Loucy (cell line): ENCODE results near the gene PLCXD1.
"Not testable (repeated sequence)": the region's sequence is repeated elsewhere in the genome, so short reads cannot be mapped to it uniquely, and the experiment has no call there.

Experiments used
- H2AFZ ChIP-seq: fragments of 200-600 bp; sonication (generic); 2 replicates; pipeline ENCODE4 v1.6.0; 2016; ENCODE audit warnings: antibody characterized with exemption, mild to moderate bottlenecking, low read length, moderate library complexity
- H3F3A ChIP-seq: fragments of 200-600 bp; 2 replicates; pipeline ENCODE4 v1.6.0; 2016; ENCODE audit warnings: antibody characterized with exemption, low read depth, mild to moderate bottlenecking
- H3K27me3 ChIP-seq: fragments of 200-600 bp; sonication (generic); 2 replicates; pipeline ENCODE4 v1.6.1; 2014; ENCODE audit warnings: low read length, mild to moderate bottlenecking; ENCODE audit not compliant: insufficient read depth, poor library complexity, severe bottlenecking
- H3K36me3 ChIP-seq: fragments of 200-600 bp; sonication (generic); 2 replicates; pipeline ENCODE4 v1.6.1; 2016; ENCODE audit warnings: low read length; ENCODE audit not compliant: insufficient read depth
- H3K4me1 ChIP-seq: fragments of 200-600 bp; sonication (generic); 2 replicates; pipeline ENCODE4 v1.5.1; 2014; ENCODE audit warnings: low read length, mild to moderate bottlenecking; ENCODE audit not compliant: insufficient read depth, poor library complexity, severe bottlenecking
- H3K4me2 ChIP-seq: fragments of 200-600 bp; sonication (generic); 2 replicates; pipeline ENCODE4 v1.6.0; 2014; ENCODE audit warnings: antibody characterized with exemption, low read length, low read depth, mild to moderate bottlenecking; ENCODE audit not compliant: poor library complexity, severe bottlenecking
- H3K4me3 ChIP-seq: fragments of 200-600 bp; sonication (generic); 2 replicates; pipeline ENCODE4 v1.5.1; 2014; ENCODE audit warnings: low read length, mild to moderate bottlenecking, mixed read lengths; ENCODE audit not compliant: poor library complexity, severe bottlenecking
- H3K79me2 ChIP-seq: fragments of 200-600 bp; sonication (generic); 2 replicates; pipeline ENCODE4 v1.6.1; 2014; ENCODE audit warnings: low read length; ENCODE audit not compliant: insufficient read depth
- H3K9ac ChIP-seq: fragments of 200-600 bp; sonication (generic); 2 replicates; pipeline ENCODE4 v1.6.0; 2014; ENCODE audit warnings: mild to moderate bottlenecking, low read depth, low read length, moderate library complexity; ENCODE audit not compliant: poor library complexity, severe bottlenecking
- H3K9me2 ChIP-seq: fragments of 200-600 bp; sonication (generic); replicated peaks from 2 replicates; pipeline ENCODE4 v1.6.1; 2016; ENCODE audit warnings: low read depth, low read length, mixed read lengths
- H3K9me3 ChIP-seq: fragments of 200-600 bp; sonication (generic); 2 replicates; pipeline ENCODE4 v1.6.1; 2014; ENCODE audit warnings: mild to moderate bottlenecking, antibody characterized with exemption, low read length, low read depth; ENCODE audit not compliant: insufficient read depth
- H4K20me1 ChIP-seq: fragments of 200-600 bp; sonication (generic); 2 replicates; pipeline ENCODE4 v1.6.0; 2014; ENCODE audit warnings: antibody characterized with exemption, low read length, mild to moderate bottlenecking; ENCODE audit not compliant: insufficient read depth, poor library complexity, severe bottlenecking
- EZH2phosphoT487 ChIP-seq: fragments of 200-600 bp; IDR thresholded peaks from 2 replicates; pipeline ENCODE4 v1.6.1; 2018; ENCODE audit warnings: antibody characterized with exemption, mild to moderate bottlenecking, moderate library complexity, borderline replicate concordance
- TF ChIP-seq, protein P1 (sequence below): fragments of 200-600 bp; sonication (generic); conservative IDR thresholded peaks from 2 replicates; pipeline ENCODE4 v1.5.1; 2014; ENCODE audit warnings: mild to moderate bottlenecking, antibody characterized with exemption, low read length

PLCXD1 gene

DNA sequence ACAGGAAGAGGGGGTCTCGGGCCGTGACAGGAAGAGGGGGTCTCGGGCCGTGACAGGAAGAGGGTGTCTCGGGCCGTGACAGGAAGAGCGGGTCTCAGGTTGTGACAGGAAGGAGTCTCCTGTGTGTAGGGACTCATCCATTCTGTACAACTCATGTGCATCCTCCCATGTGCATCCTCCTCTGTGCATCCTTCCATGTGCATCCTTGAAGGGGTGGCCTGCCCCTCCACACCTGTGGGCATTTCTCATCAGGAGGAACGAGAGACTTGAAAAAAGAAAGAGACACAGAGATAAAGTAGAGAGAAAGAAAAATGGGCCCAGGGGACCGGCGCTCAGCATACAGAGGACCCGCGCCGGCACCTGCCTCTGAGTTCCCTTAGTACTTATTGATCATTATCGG lies 30.2 kb upstream of the PLCXD1 start:
- Histone ChIP-seq H2AFZ (no peak overlapping the region), H3K36me3 (no peaks in the 10 kb centered on the region), H3K4me1 (no peaks in the 10 kb centered on the region), H3K4me3 (no peak overlapping the region), H3K9me3 (no peaks in the 10 kb centered on the region), H3K9me2 (no peaks in the 10 kb centered on the region), H3K79me2 (no peaks in the 10 kb centered on the region), H3K4me2 (no peak overlapping the region), H3K27me3 (no peaks in the 10 kb centered on the region), H3F3A (no peaks in the 10 kb centered on the region), H4K20me1 (no peaks in the 10 kb centered on the region), H3K9ac (no peak overlapping the region)
- no peak for TF ChIP-seq EZH2phosphoT487
- TF ChIP-seq, protein P1, sequence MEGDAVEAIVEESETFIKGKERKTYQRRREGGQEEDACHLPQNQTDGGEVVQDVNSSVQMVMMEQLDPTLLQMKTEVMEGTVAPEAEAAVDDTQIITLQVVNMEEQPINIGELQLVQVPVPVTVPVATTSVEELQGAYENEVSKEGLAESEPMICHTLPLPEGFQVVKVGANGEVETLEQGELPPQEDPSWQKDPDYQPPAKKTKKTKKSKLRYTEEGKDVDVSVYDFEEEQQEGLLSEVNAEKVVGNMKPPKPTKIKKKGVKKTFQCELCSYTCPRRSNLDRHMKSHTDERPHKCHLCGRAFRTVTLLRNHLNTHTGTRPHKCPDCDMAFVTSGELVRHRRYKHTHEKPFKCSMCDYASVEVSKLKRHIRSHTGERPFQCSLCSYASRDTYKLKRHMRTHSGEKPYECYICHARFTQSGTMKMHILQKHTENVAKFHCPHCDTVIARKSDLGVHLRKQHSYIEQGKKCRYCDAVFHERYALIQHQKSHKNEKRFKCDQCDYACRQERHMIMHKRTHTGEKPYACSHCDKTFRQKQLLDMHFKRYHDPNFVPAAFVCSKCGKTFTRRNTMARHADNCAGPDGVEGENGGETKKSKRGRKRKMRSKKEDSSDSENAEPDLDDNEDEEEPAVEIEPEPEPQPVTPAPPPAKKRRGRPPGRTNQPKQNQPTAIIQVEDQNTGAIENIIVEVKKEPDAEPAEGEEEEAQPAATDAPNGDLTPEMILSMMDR, result no peak

DNA sequence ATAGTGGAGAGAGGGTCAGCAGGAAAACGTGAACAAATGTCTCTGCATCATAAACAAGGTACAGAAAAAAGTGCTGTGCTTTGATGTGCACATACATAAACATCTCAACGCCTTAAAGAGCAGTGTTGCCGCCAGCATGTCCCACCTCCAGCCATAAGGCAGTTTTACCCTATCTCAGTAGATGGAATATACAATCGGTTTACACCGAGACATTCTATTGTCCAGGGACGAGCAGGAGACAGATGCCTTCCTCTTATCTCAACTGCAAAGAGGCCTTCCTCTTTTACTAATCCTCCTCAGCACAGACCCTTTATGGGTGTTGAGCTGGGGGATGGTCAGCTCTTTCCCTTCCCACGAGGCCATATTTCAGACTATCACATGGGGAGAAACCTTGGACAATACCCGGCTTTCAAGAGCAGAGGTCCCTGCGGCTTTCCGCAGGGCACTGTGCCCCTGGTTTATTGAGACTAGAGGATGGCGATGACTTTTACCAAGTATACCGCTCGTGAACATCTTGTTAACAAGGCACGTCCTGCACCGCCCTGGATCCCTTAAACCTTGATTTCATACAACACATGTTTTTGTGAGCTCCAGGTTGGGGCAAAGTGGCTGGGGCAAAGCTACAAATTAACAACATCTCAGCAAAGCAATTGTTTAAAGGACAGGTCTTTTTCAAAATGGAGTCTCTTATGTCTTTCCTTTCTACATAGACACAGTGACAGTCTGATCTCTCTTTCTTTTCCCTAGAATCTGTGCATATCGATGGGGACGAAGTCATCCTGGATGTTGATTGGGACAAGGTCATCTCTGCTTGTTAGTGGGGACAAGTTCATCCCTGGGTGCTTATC lies 29.6 kb upstream of the PLCXD1 start:
- not testable (repeated sequence) for H3K4me3 ChIP-seq, H3K79me2 ChIP-seq, H4K20me1 ChIP-seq, H3K9me3 ChIP-seq, H3K4me1 ChIP-seq, H3K27me3 ChIP-seq, H2AFZ ChIP-seq, H3K36me3 ChIP-seq, H3F3A ChIP-seq, H3K9ac ChIP-seq, H3K9me2 ChIP-seq, H3K4me2 ChIP-seq

- Histone ChIP-seq H3K4me1 (no peaks in the 10 kb centered on the region), H3K9me3 (no peaks in the 10 kb centered on the region), H3K4me2 (no peak overlapping the region), H3F3A (no peaks in the 10 kb centered on the region), H3K79me2 (no peaks in the 10 kb centered on the region), H3K9me2 (no peaks in the 10 kb centered on the region), H3K4me3 (no peak overlapping the region), H3K36me3 (no peaks in the 10 kb centered on the region), H2AFZ (no peak overlapping the region), H4K20me1 (no peaks in the 10 kb centered on the region), H3K27me3 (no peaks in the 10 kb centered on the region), H3K9ac (no peak overlapping the region)
- TF ChIP-seq, protein P1, result no peak
- no peak for TF ChIP-seq EZH2phosphoT487
Observed at GRCh38 chrX:252244-252956, 28.8 kb upstream of the PLCXD1 start.
